NB4 (cell line): ENCODE measurements around the gene SNAP29.
"Not testable (repeated sequence)": the region's sequence is repeated elsewhere in the genome, so short reads cannot be mapped to it uniquely, and the experiment has no call there.

Experiments
- DNase-seq: peaks from one replicate; pipeline ENCODE4 v3.0.0; 2010; ENCODE audit warnings: low read depth
- H3K4me3 ChIP-seq: one replicate; pipeline ENCODE4 v1.5.1; 2011; ENCODE audit warnings: mild to moderate bottlenecking, low read depth, low read length, moderate library complexity
- CTCF ChIP-seq: IDR thresholded peaks from one replicate; pipeline ENCODE4 v1.5.1; 2012; ENCODE audit warnings: low read depth, low read length
- MAX ChIP-seq: IDR thresholded peaks from 2 replicates; pipeline ENCODE4 v1.6.1; 2011; ENCODE audit warnings: low read depth, low read length
- MYC ChIP-seq: IDR thresholded peaks from 2 replicates; pipeline ENCODE4 v1.6.1; 2011; ENCODE audit warnings: low read depth, low read length
- POLR2A ChIP-seq: IDR thresholded peaks from 2 replicates; pipeline ENCODE4 v1.6.1; 2011; ENCODE audit warnings: mild to moderate bottlenecking; ENCODE audit not compliant: insufficient read length; ENCODE audit errors: extremely low read depth

Gene SNAP29

GRCh38 chr22:20813056-20813455 lies 45.8 kb upstream of the SNAP29 start:
- no peak overlapping the region for H3K4me3 ChIP-seq
- no peak for TF ChIP-seq MAX
- TF ChIP-seq MYC = no peak
- TF ChIP-seq CTCF = no peak
- TF ChIP-seq POLR2A = no peak
- no peak for DNase-seq

GRCh38 chr22:20814221-20814808 lies 44.5 kb upstream of the SNAP29 start:
- TF ChIP-seq POLR2A (no peak), MAX (no peak), CTCF (no peak), MYC (no peak)
- H3K4me3 ChIP-seq = no peak overlapping the region
- DNase-seq = no peak

- no peak overlapping the region for H3K4me3 ChIP-seq
- DNase-seq = no peak
- TF ChIP-seq POLR2A (no peak), CTCF (no peak)
These were observed 43.2 kb upstream of the SNAP29 start for GRCh38 chr22:20815477-20816050.

GRCh38 chr22:20816559-20816958 lies 42.2 kb upstream of the SNAP29 start:
- DNase-seq = no peak
- H3K4me3 ChIP-seq = no peak overlapping the region
- no peak for TF ChIP-seq POLR2A
- no peak for TF ChIP-seq MAX
- no peak for TF ChIP-seq CTCF
- no peak for TF ChIP-seq MYC

- DNase-seq = no peak
- no peak overlapping the region for H3K4me3 ChIP-seq
- TF ChIP-seq MAX (no peak), POLR2A (no peak), CTCF (no peak), MYC (no peak)
These were observed 40.3 kb upstream of the SNAP29 start for GRCh38 chr22:20818471-20818870.

GRCh38 chr22:20819471-20819870 lies 39.3 kb upstream of the SNAP29 start:
- H3K4me3 ChIP-seq = no peak overlapping the region
- TF ChIP-seq CTCF (no peak), MAX (no peak), MYC (no peak), POLR2A (no peak)
- DNase-seq = no peak

- not testable (repeated sequence) for DNase-seq, H3K4me3 ChIP-seq
These were observed 37.0 kb upstream of the SNAP29 start for GRCh38 chr22:20821717-20822239.
